SU-DHL-6 (cell line): ENCODE data around the gene CNP.

Experiments used
- CTCF ChIP-seq: fragments of 200-600 bp; sonication (generic); IDR thresholded peaks from one replicate; pipeline ENCODE4 v1.5.1; 2017; ENCODE audit warnings: antibody characterized with exemption, mild to moderate bottlenecking, low read length, moderate library complexity; ENCODE audit not compliant: insufficient read depth, poor library complexity, severe bottlenecking
- EZH2phosphoT487 ChIP-seq: fragments of 200-600 bp; sonication (generic), shearing (Covaris generic); conservative IDR thresholded peaks from 2 replicates; pipeline ENCODE4 v1.6.1; 2018; ENCODE audit warnings: mild to moderate bottlenecking, antibody characterized with exemption, low read length, moderate library complexity, mixed read lengths

- TF ChIP-seq CTCF, result no peak
- no peak for TF ChIP-seq EZH2phosphoT487
Observed at GRCh38 chr17:41920580-41920955, 46.0 kb upstream of the CNP start.
